HL-60 (cell line): ENCODE measurements around the gene SERTAD3.

Source experiments
- GABPA ChIP-seq: IDR thresholded peaks from 2 replicates; pipeline ENCODE4 v1.6.1; 2012; ENCODE audit warnings: low read depth
- POLR2AphosphoS5 ChIP-seq: IDR thresholded peaks from 2 replicates; pipeline ENCODE4 v1.6.1; 2012; ENCODE audit warnings: low read depth
- SPI1 ChIP-seq: IDR thresholded peaks from 2 replicates; pipeline ENCODE4 v1.6.1; 2012; ENCODE audit warnings: low read depth, mild to moderate bottlenecking, borderline replicate concordance
- TF ChIP-seq, protein P1 (sequence below): IDR thresholded peaks from one replicate; pipeline ENCODE4 v1.5.1; 2011; ENCODE audit warnings: low read length, control low read depth, inconsistent platforms; ENCODE audit not compliant: insufficient read depth
- TF ChIP-seq, protein P2 (sequence below): IDR thresholded peaks from 2 replicates; pipeline ENCODE4 v1.6.1; 2012; ENCODE audit warnings: low read depth; ENCODE audit not compliant: insufficient replicate concordance

DNA sequence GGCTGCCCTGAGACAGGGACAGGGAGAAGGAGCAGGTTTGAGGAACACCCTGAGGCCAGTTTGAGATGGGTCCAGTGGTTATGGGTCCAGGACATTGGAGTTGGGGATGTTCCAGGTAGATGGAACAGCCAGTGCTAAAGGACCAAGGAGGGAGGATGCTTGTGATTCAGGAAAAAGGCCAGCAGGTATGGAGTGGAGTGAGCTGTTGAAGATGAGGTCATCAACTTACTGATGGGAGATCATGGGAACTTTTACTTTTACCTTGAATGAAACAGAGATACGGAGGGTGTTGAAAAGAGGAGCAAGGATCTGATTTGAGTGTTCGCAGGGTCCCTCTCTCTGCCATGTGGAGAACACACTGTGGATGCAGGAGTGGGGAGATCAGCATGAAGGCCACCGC is 48.1 kb upstream of the SERTAD3 start:
- TF ChIP-seq, protein P1, sequence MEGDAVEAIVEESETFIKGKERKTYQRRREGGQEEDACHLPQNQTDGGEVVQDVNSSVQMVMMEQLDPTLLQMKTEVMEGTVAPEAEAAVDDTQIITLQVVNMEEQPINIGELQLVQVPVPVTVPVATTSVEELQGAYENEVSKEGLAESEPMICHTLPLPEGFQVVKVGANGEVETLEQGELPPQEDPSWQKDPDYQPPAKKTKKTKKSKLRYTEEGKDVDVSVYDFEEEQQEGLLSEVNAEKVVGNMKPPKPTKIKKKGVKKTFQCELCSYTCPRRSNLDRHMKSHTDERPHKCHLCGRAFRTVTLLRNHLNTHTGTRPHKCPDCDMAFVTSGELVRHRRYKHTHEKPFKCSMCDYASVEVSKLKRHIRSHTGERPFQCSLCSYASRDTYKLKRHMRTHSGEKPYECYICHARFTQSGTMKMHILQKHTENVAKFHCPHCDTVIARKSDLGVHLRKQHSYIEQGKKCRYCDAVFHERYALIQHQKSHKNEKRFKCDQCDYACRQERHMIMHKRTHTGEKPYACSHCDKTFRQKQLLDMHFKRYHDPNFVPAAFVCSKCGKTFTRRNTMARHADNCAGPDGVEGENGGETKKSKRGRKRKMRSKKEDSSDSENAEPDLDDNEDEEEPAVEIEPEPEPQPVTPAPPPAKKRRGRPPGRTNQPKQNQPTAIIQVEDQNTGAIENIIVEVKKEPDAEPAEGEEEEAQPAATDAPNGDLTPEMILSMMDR, result no peak
- TF ChIP-seq, protein P2, sequence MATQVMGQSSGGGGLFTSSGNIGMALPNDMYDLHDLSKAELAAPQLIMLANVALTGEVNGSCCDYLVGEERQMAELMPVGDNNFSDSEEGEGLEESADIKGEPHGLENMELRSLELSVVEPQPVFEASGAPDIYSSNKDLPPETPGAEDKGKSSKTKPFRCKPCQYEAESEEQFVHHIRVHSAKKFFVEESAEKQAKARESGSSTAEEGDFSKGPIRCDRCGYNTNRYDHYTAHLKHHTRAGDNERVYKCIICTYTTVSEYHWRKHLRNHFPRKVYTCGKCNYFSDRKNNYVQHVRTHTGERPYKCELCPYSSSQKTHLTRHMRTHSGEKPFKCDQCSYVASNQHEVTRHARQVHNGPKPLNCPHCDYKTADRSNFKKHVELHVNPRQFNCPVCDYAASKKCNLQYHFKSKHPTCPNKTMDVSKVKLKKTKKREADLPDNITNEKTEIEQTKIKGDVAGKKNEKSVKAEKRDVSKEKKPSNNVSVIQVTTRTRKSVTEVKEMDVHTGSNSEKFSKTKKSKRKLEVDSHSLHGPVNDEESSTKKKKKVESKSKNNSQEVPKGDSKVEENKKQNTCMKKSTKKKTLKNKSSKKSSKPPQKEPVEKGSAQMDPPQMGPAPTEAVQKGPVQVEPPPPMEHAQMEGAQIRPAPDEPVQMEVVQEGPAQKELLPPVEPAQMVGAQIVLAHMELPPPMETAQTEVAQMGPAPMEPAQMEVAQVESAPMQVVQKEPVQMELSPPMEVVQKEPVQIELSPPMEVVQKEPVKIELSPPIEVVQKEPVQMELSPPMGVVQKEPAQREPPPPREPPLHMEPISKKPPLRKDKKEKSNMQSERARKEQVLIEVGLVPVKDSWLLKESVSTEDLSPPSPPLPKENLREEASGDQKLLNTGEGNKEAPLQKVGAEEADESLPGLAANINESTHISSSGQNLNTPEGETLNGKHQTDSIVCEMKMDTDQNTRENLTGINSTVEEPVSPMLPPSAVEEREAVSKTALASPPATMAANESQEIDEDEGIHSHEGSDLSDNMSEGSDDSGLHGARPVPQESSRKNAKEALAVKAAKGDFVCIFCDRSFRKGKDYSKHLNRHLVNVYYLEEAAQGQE, result no peak
- TF ChIP-seq POLR2AphosphoS5 (no peak), GABPA (no peak), SPI1 (no peak)
